ENCODE data around the gene C17orf78. TPM values are rescaled to one million over a fixed set of nuclear protein-coding genes. Genes with fewer than 3 reads are reported as not detected.

The C17orf78 gene
- total and polyA plus RNA-seq, 7 donors, result 0.06 TPM; not detected in 6

DNA sequence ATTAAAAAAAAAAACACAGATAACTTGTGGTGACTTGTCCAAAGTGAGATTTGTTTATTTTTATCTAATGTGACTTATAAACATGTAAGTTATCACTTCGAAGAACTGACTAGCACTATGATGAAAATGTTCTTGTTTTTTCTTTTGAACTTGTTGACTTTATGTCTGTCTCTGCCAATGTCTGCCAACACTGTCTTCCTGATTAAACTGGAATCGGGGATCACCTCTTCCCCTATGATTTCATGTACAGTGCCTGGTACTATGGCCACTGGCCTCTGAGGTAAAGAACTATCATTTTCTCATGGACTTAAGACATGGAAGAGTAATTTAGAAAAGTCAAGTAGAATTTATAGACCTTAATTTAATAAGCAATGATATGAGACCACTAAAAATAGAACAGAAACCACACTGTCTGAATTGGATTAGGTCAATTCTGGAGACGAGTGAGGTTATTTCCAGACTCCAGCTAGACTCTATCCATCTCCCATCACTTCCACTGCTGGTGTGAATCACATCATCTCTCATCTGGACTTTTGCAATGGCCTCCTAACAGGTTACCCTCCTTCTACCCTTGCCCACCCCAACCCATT is 8.9 kb downstream of the C17orf78 start:
- Histone ChIP-seq H3K4me3 (no peak overlapping the region), H3K27ac (no peak overlapping the region), H3K27me3 (ENCODE audit: insufficient read depth in 3 of 3, low read length in 2 of 3) (no peaks in the 10 kb centered on the region), H3K4me1 (no peaks in the 10 kb centered on the region), H3K9me3 (no peaks in the 10 kb centered on the region), H3K36me3 (ENCODE audit: insufficient read depth in 1 of 2, low read depth in 1 of 2) (no peaks in the 10 kb centered on the region)
- TF ChIP-seq CTCF (IDR thresholded peaks at IDR 0.05), result no peak
- 68 to 75% (median 73%) methylated on average over 3 of the region's 3 CpGs for WGBS, 3 donors
- intact Hi-C loops (cut with DNase I), result no loop called here
- ATAC-seq (no peak), DNase-seq (no peak)

DNA sequence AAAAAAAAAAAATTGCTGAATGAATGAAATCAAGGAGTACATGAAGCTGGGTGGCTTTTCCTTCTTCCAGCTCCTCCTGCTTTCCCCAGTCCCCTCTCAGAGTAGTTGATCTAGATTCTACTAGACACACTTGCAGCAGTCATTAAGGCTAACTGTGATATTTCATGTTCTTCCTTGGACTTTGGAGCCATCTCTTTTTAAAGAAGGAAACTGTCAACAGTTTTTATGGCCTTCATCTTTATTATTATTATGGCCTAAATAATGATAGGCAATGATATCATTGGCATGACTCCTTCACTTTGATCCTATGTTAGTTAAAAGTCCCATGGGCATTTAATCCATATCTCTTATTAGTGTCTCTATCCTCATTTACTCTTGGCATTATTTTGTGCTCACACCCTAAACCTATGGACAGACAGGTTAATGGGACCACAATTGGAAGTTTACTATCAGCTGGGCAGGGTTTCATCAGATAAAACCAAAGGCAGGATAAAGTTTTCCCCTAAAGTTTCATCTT is 9.7 kb downstream of the C17orf78 start:
- TF ChIP-seq CTCF (IDR thresholded peaks at IDR 0.05), result no peak
- Histone ChIP-seq H3K4me3 (no peak overlapping the region), H3K9me3 (no peaks in the 10 kb centered on the region), H3K27ac (no peak overlapping the region), H3K4me1 (no peaks in the 10 kb centered on the region), H3K27me3 (ENCODE audit: insufficient read depth in 3 of 3, low read length in 2 of 3) (no peaks in the 10 kb centered on the region), H3K36me3 (ENCODE audit: insufficient read depth in 1 of 2, low read depth in 1 of 2) (no peaks in the 10 kb centered on the region)
- intact Hi-C loops (cut with DNase I), result no loop called here
- ATAC-seq (no peak), DNase-seq (no peak)

DNA sequence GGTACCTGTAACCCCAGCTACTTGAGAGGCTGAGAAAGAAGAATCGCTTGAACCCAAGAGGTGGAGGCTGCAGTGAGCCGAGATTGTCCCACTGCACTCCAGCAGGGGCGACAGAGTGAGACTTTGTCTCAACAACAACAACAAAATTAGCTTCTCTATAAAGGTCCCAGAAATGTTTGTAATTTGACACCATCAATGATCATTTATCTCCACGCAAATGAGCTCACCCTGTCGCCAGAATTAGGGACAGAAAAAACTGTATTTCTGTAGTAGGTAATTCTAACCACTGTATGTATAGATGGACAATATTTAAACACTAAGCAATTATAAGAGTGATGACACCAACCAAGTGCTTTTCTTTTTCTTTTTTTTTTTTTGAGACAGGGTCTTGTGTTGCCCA is 10.7 kb downstream of the C17orf78 start:
- Histone ChIP-seq H3K9me3 (no peaks in the 10 kb centered on the region), H3K4me3 (no peak overlapping the region), H3K27ac (no peak overlapping the region), H3K27me3 (ENCODE audit: insufficient read depth in 3 of 3, low read length in 2 of 3) (no peaks in the 10 kb centered on the region), H3K36me3 (ENCODE audit: insufficient read depth in 1 of 2, low read depth in 1 of 2) (no peaks in the 10 kb centered on the region), H3K4me1 (peaks cover under 1% of the 10 kb centered on the region)
- DNase-seq (no peak), ATAC-seq (no peak)
- whole genome bisulfite sequencing, 3 donors, result 89 to 94% (median 90%) methylated on average over 5 of the region's 5 CpGs
- no peak for TF ChIP-seq CTCF (IDR thresholded peaks at IDR 0.05)
- intact Hi-C loops (cut with DNase I), result no loop called here

DNA sequence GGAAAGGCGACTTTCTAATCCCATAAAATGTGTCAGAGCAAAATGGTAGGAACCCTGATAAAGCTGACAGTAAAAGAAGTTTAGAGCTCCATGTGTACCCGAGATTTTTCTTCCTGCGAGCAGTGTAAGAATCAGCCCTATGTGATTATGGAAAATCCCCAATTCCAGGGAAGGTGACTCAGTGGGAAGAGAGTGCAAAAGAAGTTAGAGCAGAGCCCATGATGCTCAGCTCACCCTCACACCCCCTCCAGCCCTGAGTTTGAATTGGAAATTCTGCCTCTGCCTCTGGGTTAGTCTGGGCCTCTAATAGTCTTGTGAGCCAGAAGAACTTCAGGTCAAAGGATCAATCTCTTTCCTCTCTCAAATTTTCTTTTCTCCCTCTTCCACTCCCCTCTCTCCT is 12.5 kb downstream of the C17orf78 start:
- intact Hi-C loops (cut with DNase I), result no loop called here
- Histone ChIP-seq H3K36me3 (ENCODE audit: insufficient read depth in 1 of 2, low read depth in 1 of 2) (no peaks in the 10 kb centered on the region), H3K27ac (no peak overlapping the region), H3K4me1 (peaks cover 7% of the 10 kb centered on the region), H3K9me3 (no peaks in the 10 kb centered on the region), H3K4me3 (no peak overlapping the region), H3K27me3 (ENCODE audit: insufficient read depth in 3 of 3, low read length in 2 of 3) (no peaks in the 10 kb centered on the region)
- TF ChIP-seq CTCF (IDR thresholded peaks at IDR 0.05), result no peak
- ATAC-seq (no peak), DNase-seq (no peak)
- WGBS, 3 donors, result 92 to 96% (median 96%) methylated on average over 3 of the region's 3 CpGs

DNA sequence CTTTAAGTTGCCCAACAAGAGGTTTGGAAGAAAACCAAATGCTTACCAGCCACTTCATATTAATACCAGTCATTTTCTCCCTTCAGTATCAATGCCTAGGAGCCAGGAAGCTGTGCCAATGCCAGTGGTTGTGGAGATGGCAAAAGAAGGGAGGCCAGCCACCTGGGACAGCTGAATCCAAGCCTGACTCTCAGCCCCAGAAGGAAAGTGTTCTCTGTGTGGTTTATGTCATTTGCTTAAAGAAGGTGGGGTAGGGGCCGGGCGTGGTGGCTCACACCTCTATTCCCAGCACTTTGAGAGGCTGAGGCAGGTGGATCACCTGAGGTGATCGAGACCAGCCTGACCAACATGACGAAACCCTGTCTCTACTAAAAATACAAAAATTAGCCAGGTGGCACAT is 13.4 kb downstream of the C17orf78 start:
- H3K27ac ChIP-seq, result no peak overlapping the region
- ATAC-seq, result no peak
- TF ChIP-seq CTCF (IDR thresholded peaks at IDR 0.05), result no peak
- peaks cover 7% of the 10 kb centered on the region for H3K4me1 ChIP-seq
- intact Hi-C loops (cut with DNase I), result no loop called here
- WGBS, 3 donors, result 97 to 98% (median 98%) methylated on average over 4 of the region's 4 CpGs
- no peaks in the 10 kb centered on the region for H3K36me3 ChIP-seq (ENCODE audit: insufficient read depth in 1 of 2, low read depth in 1 of 2)
- no peaks in the 10 kb centered on the region for H3K9me3 ChIP-seq
- H3K27me3 ChIP-seq (ENCODE audit: insufficient read depth in 3 of 3, low read length in 2 of 3), result no peaks in the 10 kb centered on the region
- DNase-seq, result no peak
- H3K4me3 ChIP-seq, result no peak overlapping the region
